K562 (cell line): Measurements from ENCODE around the gene HUNK. TPM values are rescaled to one million over a fixed set of nuclear protein-coding genes. Genes with fewer than 3 reads are reported as not detected.

Source experiments
- ATAC-seq: fragments of 200-7000 bp; cut with Tn5 transposase; 3 replicates; pipeline ENCODE4 v1.9.1; 2020; ENCODE audit warnings: moderate library complexity
- BruUV-seq: library from RNA; stranded (reverse); fragments of 400-500 nt; replicated peaks from 2 replicates; lab custom pipeline; 2021; lab: Mats Ljungman, UMichigan
- CTCF ChIA-PET: fragments of 300-600 bp; formaldehyde crosslinking; extraction: SDS; loops from one replicate; lab custom pipeline; 2021; ENCODE audit warnings: low intra/inter-chr PET ratio; lab: Yijun Ruan, JAX
- POLR2A ChIA-PET: fragments of 300-600, 350-650 bp; sonication (Branson Sonifier 250); formaldehyde crosslinking; extraction: SDS; loops from one replicate; lab custom pipeline; 2021; ENCODE audit warnings: antibody characterized with exemption, inconsistent platforms; lab: Yijun Ruan, JAX
- DNase-seq, 4 experiments: peaks; one replicate each; pipeline versions ENCODE4 v3.0.0 to v3.0.0-alpha.2; 2011 to 2018; ENCODE audit warnings: low spot score in 3 of 4, mixed read lengths in 3 of 4; ENCODE audit errors: extremely low read depth in 1 of 4
- FAIRE-seq: peaks from 2 replicates; lab custom pipeline; 2011; peaks lifted over from hg19 to GRCh38; lab: Jason Lieb, UNC
- H2AFZ ChIP-seq: 2 replicates; pipeline ENCODE4 v1.6.0; 2011; ENCODE audit warnings: low read depth, low read length, control low read depth, inconsistent platforms
- H3K27ac ChIP-seq: fragments of 200-600 bp; 3 replicates; pipeline ENCODE4 v1.8.0; 2011; ENCODE audit warnings: low read depth, mild to moderate bottlenecking, control low read depth, inconsistent platforms, low read length, moderate library complexity, mixed read lengths; ENCODE audit errors: extremely low read depth
- H3K27me3 ChIP-seq, 2 experiments: fragments of 300-600 bp in 1 of 2; 2 replicates in 1 of 2; 3 replicates in 1 of 2; pipeline versions ENCODE4 v1.6.0 to v1.8.0; 2011; ENCODE audit warnings: inconsistent platforms in 2 of 2, low read length in 2 of 2, mild to moderate bottlenecking in 1 of 2, mixed read lengths in 1 of 2, moderate library complexity in 1 of 2; ENCODE audit not compliant: control insufficient read depth in 2 of 2, insufficient read depth in 2 of 2
- H3K36me3 ChIP-seq: fragments of 300-600 bp; 3 replicates; pipeline ENCODE4 v1.8.0; 2011; ENCODE audit warnings: mild to moderate bottlenecking, low read length, inconsistent platforms; ENCODE audit not compliant: control insufficient read depth, insufficient read depth
- H3K4me1 ChIP-seq, 2 experiments: fragments of 200-600 bp in 1 of 2; replicated peaks in 1 of 2; 2 replicates in 1 of 2; 3 replicates in 1 of 2; pipeline versions ENCODE4 v1.5.1 to v1.8.0; 2011; ENCODE audit warnings: inconsistent platforms in 2 of 2, low read length in 2 of 2, mild to moderate bottlenecking in 1 of 2, mixed read lengths in 1 of 2, moderate library complexity in 1 of 2; ENCODE audit not compliant: control insufficient read depth in 2 of 2, insufficient read depth in 2 of 2
- H3K4me2 ChIP-seq: 2 replicates; pipeline ENCODE4 v1.6.1; 2011; ENCODE audit warnings: low read length, control low read depth, inconsistent platforms, mixed read lengths; ENCODE audit not compliant: insufficient read depth
- H3K4me3 ChIP-seq: fragments of 200-600 bp; sonication (generic), shearing (Covaris generic); 2 replicates; pipeline ENCODE4 v1.5.1; 2016; ENCODE audit warnings: control low read depth, inconsistent platforms
- H3K79me2 ChIP-seq: fragments of 200-600 bp; 3 replicates; pipeline ENCODE4 v1.8.0; 2011; ENCODE audit warnings: low read length, inconsistent platforms; ENCODE audit not compliant: control insufficient read depth, insufficient read depth
- H3K9ac ChIP-seq, 2 experiments: 2 replicates each; pipeline versions ENCODE4 v1.6.0 to v1.6.1; 2011; ENCODE audit warnings: low read depth in 2 of 2, low read length in 2 of 2, control low read depth in 1 of 2, inconsistent platforms in 1 of 2, mild to moderate bottlenecking in 1 of 2, mixed read lengths in 1 of 2; ENCODE audit not compliant: insufficient read depth in 1 of 2
- H3K9me1 ChIP-seq: one replicate; pipeline ENCODE4 v1.6.0; 2011; ENCODE audit warnings: inconsistent platforms, mild to moderate bottlenecking, low read length, moderate library complexity; ENCODE audit not compliant: control insufficient read depth, insufficient read depth
- H3K9me3 ChIP-seq: replicated peaks from 2 replicates; pipeline ENCODE4 v1.5.1; 2011; ENCODE audit warnings: low read depth, low read length, inconsistent platforms; ENCODE audit not compliant: control insufficient read depth, insufficient read depth
- H4K20me1 ChIP-seq: replicated peaks from 2 replicates; pipeline ENCODE4 v1.6.1; 2011; ENCODE audit warnings: low read length, inconsistent platforms, mixed read lengths; ENCODE audit not compliant: control insufficient read depth, insufficient read depth
- HDAC1 ChIP-seq, 2 experiments: fragments of 450-650 bp; IDR thresholded peaks; 2 replicates each; pipeline ENCODE4 v1.6.1; 2016 to 2017; ENCODE audit warnings: inconsistent platforms in 1 of 2, mild to moderate bottlenecking in 1 of 2, moderate library complexity in 1 of 2
- PCBP1 ChIP-seq: fragments of 200-400 bp; formaldehyde crosslinking; IDR thresholded peaks from 2 replicates; pipeline ENCODE4 v1.6.1; 2018; ENCODE audit warnings: mild to moderate bottlenecking, low read depth, low read length; ENCODE audit not compliant: poor library complexity, severe bottlenecking
- SIN3A ChIP-seq, 2 experiments: fragments of 150-350 bp in 1 of 2; IDR thresholded peaks; 2 replicates each; pipeline ENCODE4 v1.6.1; 2011 to 2016; ENCODE audit warnings: borderline replicate concordance in 2 of 2, low read depth in 2 of 2, low read length in 2 of 2, mild to moderate bottlenecking in 2 of 2, moderate library complexity in 2 of 2; ENCODE audit not compliant: control insufficient read depth in 1 of 2
- ZNF24 ChIP-seq: fragments of 450-650 bp; IDR thresholded peaks from 2 replicates; pipeline ENCODE4 v1.6.1; 2016
- WGBS: fragments of 100-300 bp; shearing (Covaris generic); methylation state at CpG from one replicate; pipeline ENCODE4 v1.1.6; 2016; ENCODE audit warnings: low coverage, mixed read lengths; ENCODE audit not compliant: insufficient coverage; ENCODE audit errors: missing lambda C conversion rate; 5-methylcytosine and 5-hydroxymethylcytosine counted together
- in situ Hi-C: fragments of 300-500 bp; cut with MboI; formaldehyde crosslinking; loops from 4 replicates; pipeline ENCODE4 v1.15.0; 2018; ENCODE audit warnings: inconsistent platforms, mixed read lengths
- intact Hi-C: fragments of 100-400 bp; cut with micrococcal nuclease; formaldehyde crosslinking; loops from 2 replicates; pipeline ENCODE4 v1.14.2; 2022
- polyA plus RNA-seq, 8 experiments: library from polyadenylated mRNA; depleted of rRNA in 4 of 8; stranded (reverse) in 5 of 8; unstranded in 3 of 8; fragments of >200 nt; fragmentation: Nextera tagmentation in 2 of 8; fragmentation: Illumina TruSeq in 1 of 8; extraction: Ambion mirVana in 2 of 8; extraction: Trizol in 1 of 8; gene quantifications; 2 replicates each; pipeline versions ENCODE4 v1.2.1 to v1.2.3, GENCODE V29; 2011 to 2014; ENCODE audit warnings: inconsistent platforms in 1 of 8, missing spikeins in 1 of 8
- total RNA-seq, 7 experiments: library from RNA; depleted of rRNA in 6 of 7; stranded (reverse); fragments of >200 nt in 6 of 7; fragmentation: Illumina TruSeq in 2 of 7; extraction: Trizol in 2 of 7; gene quantifications; 2 replicates each; pipeline versions ENCODE4 v1.2.1 to v1.2.3, GENCODE V29; 2011 to 2021; ENCODE audit warnings: low replicate concordance in 1 of 7
- TF ChIP-seq, protein P1 (sequence below): fragments of 250-450 bp; sonication (Bioruptor Pico); IDR thresholded peaks from 2 replicates; pipeline ENCODE4 v1.8.0; 2022; ENCODE audit warnings: inconsistent platforms

Gene HUNK
- total and polyA plus RNA-seq, 9 of the 15 experiments (the other 6 are each of a cell fraction or from before 2014, with no cell fraction given): not detected

DNA sequence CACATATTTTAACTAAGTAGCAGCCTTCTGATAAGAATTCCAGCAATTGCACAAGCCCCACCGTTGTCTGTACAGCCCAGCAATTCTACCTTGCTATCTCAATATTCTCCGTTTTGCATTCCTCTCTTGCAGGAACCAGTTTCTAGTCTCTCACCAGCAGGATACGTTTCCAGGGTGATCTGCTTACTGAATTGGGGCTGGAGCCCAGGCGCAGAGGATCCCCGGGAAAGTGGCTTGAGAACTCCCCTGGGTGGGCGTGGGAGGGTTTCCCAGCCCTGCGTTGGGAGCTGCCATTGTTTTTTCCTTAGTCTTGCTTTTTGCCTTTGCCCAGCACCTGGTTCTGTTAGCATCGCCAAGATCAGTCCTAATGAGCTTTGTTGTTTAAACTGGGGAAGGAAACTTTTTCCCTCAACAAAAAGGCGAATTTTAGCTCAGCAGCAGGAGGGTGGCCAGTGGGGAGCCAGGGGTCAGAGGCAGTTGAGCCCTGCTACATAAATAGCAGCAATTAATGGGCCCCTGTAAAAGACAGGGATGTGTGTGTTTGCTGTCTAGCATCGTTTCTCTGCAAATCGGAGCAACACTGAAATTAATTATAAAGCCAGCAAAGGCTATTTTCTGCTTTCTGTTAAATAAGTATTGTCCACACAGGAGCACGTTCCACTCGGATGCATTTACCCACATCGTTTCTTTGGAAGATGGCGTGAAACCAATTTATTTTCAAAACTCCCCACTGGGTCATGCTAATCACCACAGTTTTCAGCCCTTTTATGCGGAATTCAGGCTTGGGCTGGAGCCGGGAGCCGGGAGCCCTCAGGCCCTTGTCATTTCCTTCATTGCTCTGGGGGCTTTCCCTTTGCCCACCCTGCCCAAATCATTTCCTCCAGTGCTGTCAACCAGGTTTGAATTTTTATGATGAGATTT, 36.6 kb downstream of the HUNK start:
- ChIA-PET POLR2A (no interaction called here), CTCF (interaction anchor here (0.7 kb wide), 1 partner anchor 619 kb away, joined by 3 read pairs; no protein-coding TSS in a partner anchor)
- Histone ChIP-seq H4K20me1 (peaks cover 3% of the 10 kb centered on the region; the same call in 1 of the 2 replicates), H3K9ac (no peak overlapping the region), H3K4me3 (no peak overlapping the region), H3K4me1 (no peaks in the 10 kb centered on the region), H3K27ac (no peak overlapping the region), H3K79me2 (no peaks in the 10 kb centered on the region), H3K27me3 (peaks cover 52 to 75% of the 10 kb centered on the region in 2 experiments), H3K9me1 (no peaks in the 10 kb centered on the region), H2AFZ (no peak overlapping the region), H3K4me2 (no peak overlapping the region), H3K9me3 (no peaks in the 10 kb centered on the region), H3K36me3 (no peaks in the 10 kb centered on the region)
- TF ChIP-seq SIN3A (IDR thresholded peaks at IDR 0.05; ENCODE audit: borderline replicate concordance in 2 of 2, control insufficient read depth in 1 of 2, low read depth in 2 of 2, low read length in 2 of 2): no peak
- no peak for TF ChIP-seq PCBP1
- no peak for TF ChIP-seq ZNF24
- no peak for TF ChIP-seq HDAC1 (IDR thresholded peaks at IDR 0.05)
- TF ChIP-seq, protein P1, sequence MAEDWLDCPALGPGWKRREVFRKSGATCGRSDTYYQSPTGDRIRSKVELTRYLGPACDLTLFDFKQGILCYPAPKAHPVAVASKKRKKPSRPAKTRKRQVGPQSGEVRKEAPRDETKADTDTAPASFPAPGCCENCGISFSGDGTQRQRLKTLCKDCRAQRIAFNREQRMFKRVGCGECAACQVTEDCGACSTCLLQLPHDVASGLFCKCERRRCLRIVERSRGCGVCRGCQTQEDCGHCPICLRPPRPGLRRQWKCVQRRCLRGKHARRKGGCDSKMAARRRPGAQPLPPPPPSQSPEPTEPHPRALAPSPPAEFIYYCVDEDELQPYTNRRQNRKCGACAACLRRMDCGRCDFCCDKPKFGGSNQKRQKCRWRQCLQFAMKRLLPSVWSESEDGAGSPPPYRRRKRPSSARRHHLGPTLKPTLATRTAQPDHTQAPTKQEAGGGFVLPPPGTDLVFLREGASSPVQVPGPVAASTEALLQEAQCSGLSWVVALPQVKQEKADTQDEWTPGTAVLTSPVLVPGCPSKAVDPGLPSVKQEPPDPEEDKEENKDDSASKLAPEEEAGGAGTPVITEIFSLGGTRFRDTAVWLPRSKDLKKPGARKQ (CRISPR knock-in tag): no peak
- no peak for ATAC-seq
- FAIRE-seq: no peak
- in situ Hi-C loops (no loop called here), intact Hi-C loops (loop anchor here (10.0 kb wide), 1 partner anchor 55 kb away; no protein-coding TSS in a partner anchor)
- under 1% methylated on average over 18 of the region's 18 CpGs for WGBS
- DNase-seq: no peak
- no TSS peak for BruUV-seq
